HG02970 (cell line): ENCODE results near the gene PAFAH2.

ENCODE experiments used
- ATAC-seq: cut with Tn5 transposase; IDR thresholded peaks from one replicate; pipeline ENCODE4 v1.9.1; 2021; ENCODE audit warnings: mild to moderate bottlenecking, moderate library complexity, moderate number of reproducible peaks; ENCODE audit not compliant: unreplicated experiment, low FRiP score

Gene PAFAH2

GRCh38 chr1:26015358-26015757 lies 17.5 kb upstream of the PAFAH2 start:
- no peak for ATAC-seq

- ATAC-seq = no peak
Observed at GRCh38 chr1:26014179-26014578, 16.3 kb upstream of the PAFAH2 start.

GRCh38 chr1:26012864-26013263 lies 15.0 kb upstream of the PAFAH2 start:
- no peak for ATAC-seq

- ATAC-seq = no peak
Observed at GRCh38 chr1:26010825-26011224, 13.0 kb upstream of the PAFAH2 start.

- no peak for ATAC-seq
Observed at GRCh38 chr1:26009796-26010447, 12.1 kb upstream of the PAFAH2 start.

GRCh38 chr1:26006710-26007109 lies 8.8 kb upstream of the PAFAH2 start:
- ATAC-seq = no peak

GRCh38 chr1:26005434-26006105 lies 7.7 kb upstream of the PAFAH2 start:
- no peak for ATAC-seq

- no peak for ATAC-seq
Observed at GRCh38 chr1:26003756-26004155, 5.9 kb upstream of the PAFAH2 start.

GRCh38 chr1:26003262-26003661 lies 5.4 kb upstream of the PAFAH2 start:
- no peak for ATAC-seq

- ATAC-seq = no peak
Observed at GRCh38 chr1:25999041-25999800, 1.4 kb upstream of the PAFAH2 start.

- no peak for ATAC-seq
Observed at GRCh38 chr1:25996966-25997827, 666 bp downstream of the PAFAH2 start.

- no peak for ATAC-seq
Observed at GRCh38 chr1:25994402-25995150, 3.3 kb downstream of the PAFAH2 start.

GRCh38 chr1:25993197-25993951 lies 4.5 kb downstream of the PAFAH2 start:
- ATAC-seq = no peak

- no peak for ATAC-seq
Observed at GRCh38 chr1:25992689-25993171, 5.1 kb downstream of the PAFAH2 start.

- no peak for ATAC-seq
Observed at GRCh38 chr1:25991937-25992688, 5.8 kb downstream of the PAFAH2 start.

- ATAC-seq = no peak
Observed at GRCh38 chr1:25990702-25991395, 7.0 kb downstream of the PAFAH2 start.

GRCh38 chr1:25990251-25990650 lies 7.6 kb downstream of the PAFAH2 start:
- no peak for ATAC-seq
